ENCODE results near the gene TUBG1.

DNA sequence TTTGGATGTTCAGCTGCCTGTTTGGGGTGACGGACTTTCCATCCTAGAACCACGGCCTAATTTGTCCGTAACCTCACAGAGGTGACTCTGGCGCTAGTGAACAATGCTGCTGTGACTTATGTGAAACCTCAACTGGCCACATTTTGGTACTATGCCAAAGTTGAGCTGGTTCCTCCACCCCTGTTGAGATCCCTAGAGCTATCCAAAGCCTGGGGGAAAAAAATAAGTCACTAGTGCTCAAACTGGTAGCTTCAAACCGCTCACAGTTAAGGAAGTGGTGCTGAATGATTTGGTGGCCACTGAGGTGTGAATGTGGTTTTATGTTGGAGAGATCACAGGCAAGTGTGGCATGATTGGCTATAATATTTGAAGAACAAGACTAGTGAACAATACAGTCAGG, 38.3 kb downstream of the TUBG1 start:
- TF ChIP-seq, protein P1, sequence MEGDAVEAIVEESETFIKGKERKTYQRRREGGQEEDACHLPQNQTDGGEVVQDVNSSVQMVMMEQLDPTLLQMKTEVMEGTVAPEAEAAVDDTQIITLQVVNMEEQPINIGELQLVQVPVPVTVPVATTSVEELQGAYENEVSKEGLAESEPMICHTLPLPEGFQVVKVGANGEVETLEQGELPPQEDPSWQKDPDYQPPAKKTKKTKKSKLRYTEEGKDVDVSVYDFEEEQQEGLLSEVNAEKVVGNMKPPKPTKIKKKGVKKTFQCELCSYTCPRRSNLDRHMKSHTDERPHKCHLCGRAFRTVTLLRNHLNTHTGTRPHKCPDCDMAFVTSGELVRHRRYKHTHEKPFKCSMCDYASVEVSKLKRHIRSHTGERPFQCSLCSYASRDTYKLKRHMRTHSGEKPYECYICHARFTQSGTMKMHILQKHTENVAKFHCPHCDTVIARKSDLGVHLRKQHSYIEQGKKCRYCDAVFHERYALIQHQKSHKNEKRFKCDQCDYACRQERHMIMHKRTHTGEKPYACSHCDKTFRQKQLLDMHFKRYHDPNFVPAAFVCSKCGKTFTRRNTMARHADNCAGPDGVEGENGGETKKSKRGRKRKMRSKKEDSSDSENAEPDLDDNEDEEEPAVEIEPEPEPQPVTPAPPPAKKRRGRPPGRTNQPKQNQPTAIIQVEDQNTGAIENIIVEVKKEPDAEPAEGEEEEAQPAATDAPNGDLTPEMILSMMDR (IDR thresholded peaks at IDR 0.05): no peak
- TF ChIP-seq POLR2A (IDR thresholded peaks at IDR 0.05) (no peak), POLR2AphosphoS5 (IDR thresholded peaks at IDR 0.05) (no peak)
